ENCODE measurements around the gene TSPAN16. TPM values are rescaled to one million over a fixed set of nuclear protein-coding genes. Genes with fewer than 3 reads are reported as not detected.

Gene TSPAN16
- total RNA-seq, 1 donor from 2014 or later = not detected

DNA sequence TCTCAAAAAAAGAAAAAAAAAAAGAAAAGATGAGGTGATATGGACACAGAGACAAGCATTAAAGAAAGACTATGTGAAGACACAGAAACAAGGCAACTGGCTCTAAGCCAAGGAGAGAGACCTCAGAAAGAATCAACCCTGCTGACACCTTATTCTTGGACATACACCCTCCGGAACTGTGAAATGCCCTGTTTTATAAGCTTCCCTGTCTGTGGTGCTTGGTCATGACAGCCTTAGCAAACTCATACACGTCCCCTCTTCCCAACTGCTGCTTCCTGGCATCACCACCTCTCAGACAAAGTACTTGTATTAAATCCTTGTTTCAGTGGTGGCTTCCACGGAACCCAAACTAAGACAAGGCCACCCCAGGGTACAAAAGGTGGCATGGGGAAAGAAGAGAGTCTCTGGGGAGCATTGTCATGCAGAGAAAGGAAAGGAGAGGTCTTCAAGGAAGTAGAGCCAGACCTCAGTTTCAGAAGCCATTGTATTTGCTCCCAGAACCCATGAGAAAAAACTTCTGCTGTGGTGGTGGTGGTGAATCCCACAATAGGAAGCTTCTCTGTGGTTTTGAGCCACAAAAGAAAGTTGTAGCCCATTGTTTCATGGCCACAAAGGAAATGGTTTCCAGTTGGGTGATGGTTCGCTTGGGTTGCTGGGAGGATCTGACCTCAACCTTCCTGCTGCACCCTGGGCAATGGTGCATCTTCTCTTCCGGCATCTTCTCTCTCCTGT lies 16.3 kb upstream of the TSPAN16 start:
- Mint-ChIP-seq H3K27me3 (peaks cover 23% of the 10 kb centered on the region), H3K4me3 (no peak overlapping the region), H3K27ac (no peak overlapping the region), H3K9me3 (peaks cover 2% of the 10 kb centered on the region), H3K4me1 (peaks cover 6% of the 10 kb centered on the region), H3K36me3 (ENCODE audit: low read depth) (no peaks in the 10 kb centered on the region)
- DNase-seq = no peak
- TF ChIP-seq, protein P1, sequence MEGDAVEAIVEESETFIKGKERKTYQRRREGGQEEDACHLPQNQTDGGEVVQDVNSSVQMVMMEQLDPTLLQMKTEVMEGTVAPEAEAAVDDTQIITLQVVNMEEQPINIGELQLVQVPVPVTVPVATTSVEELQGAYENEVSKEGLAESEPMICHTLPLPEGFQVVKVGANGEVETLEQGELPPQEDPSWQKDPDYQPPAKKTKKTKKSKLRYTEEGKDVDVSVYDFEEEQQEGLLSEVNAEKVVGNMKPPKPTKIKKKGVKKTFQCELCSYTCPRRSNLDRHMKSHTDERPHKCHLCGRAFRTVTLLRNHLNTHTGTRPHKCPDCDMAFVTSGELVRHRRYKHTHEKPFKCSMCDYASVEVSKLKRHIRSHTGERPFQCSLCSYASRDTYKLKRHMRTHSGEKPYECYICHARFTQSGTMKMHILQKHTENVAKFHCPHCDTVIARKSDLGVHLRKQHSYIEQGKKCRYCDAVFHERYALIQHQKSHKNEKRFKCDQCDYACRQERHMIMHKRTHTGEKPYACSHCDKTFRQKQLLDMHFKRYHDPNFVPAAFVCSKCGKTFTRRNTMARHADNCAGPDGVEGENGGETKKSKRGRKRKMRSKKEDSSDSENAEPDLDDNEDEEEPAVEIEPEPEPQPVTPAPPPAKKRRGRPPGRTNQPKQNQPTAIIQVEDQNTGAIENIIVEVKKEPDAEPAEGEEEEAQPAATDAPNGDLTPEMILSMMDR (IDR thresholded peaks at IDR 0.05) = no peak
- ChIA-PET POLR2A (interaction anchor here (0.7 kb wide), 2 partner anchors 159 to 468 kb away, joined by 3 to 13 read pairs; no protein-coding TSS in a partner anchor), CTCF (no interaction called here)
- ATAC-seq (ENCODE audit: low read depth) = no peak
- intact Hi-C loops (cut with micrococcal nuclease) = no loop called here

DNA sequence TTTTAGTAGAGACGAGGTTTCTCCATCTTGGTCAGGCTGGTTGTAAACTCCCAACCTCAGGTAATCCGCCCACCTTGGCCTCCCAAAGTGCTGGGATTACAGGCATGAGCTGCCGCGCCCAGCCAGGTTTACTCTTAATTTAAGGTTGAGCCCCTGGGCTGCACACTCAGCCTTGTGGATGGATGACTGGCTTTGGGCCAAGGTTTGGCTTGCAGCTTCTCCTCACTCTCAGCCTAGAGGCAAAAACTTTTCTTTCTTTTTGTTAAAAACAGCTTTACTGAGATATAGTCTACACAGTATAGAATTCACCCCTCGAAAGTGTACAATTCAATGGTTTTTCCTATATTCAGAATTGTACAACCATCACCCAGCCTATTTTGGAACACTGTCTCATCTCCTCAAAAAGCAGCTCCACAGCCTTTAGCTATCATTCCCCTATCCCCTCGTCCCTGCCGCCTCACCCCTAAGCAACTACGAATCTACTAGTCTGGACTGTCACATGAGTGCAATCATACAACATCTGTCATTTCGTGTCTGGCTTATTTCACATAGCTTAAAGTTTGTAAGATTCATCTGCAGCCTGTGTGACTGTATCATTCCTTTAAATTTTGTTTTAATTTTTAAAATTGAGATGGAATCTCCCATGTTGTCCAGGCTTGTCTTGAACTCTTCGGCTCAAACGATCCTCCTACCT lies 14.5 kb upstream of the TSPAN16 start:
- Mint-ChIP-seq H3K36me3 (ENCODE audit: low read depth) (no peaks in the 10 kb centered on the region), H3K27me3 (peaks cover 16% of the 10 kb centered on the region), H3K9me3 (peaks cover 2% of the 10 kb centered on the region), H3K4me1 (peaks cover 6% of the 10 kb centered on the region), H3K4me3 (no peak overlapping the region), H3K27ac (no peak overlapping the region)
- ATAC-seq (ENCODE audit: low read depth) (no peak), DNase-seq (no peak)
- intact Hi-C loops (cut with micrococcal nuclease) = no loop called here
- TF ChIP-seq, protein P1 (IDR thresholded peaks at IDR 0.05) = no peak
- CTCF ChIA-PET = no interaction called here
- POLR2A ChIA-PET = interaction anchor here (0.7 kb wide), 1 partner anchor 209 kb away, joined by 7 read pairs; no protein-coding TSS in a partner anchor

DNA sequence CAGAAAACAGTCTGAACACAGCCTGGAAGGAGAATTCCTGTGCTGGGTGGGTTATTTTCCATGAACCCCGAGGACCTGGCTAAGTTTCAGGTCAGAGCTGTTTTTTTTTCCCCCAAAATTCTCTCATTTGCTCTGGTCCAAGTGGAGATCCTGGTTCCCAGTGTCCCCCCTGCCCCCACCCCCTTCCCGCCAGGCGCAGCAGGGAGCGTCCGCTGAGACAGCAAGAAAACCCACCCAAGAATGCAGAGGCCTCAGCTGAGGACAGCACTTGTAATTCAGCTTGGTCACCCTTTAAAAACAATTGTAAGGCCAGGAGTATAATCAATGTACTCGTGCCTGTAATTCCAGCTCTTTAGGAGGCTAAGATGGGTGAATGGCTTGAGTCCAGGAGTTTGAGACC lies 11.4 kb upstream of the TSPAN16 start:
- Mint-ChIP-seq H3K4me1 (peaks cover 5% of the 10 kb centered on the region), H3K9me3 (peaks cover 2% of the 10 kb centered on the region), H3K27me3 (peaks cover 6% of the 10 kb centered on the region), H3K4me3 (no peak overlapping the region), H3K27ac (no peak overlapping the region), H3K36me3 (ENCODE audit: low read depth) (no peaks in the 10 kb centered on the region)
- intact Hi-C loops (cut with micrococcal nuclease) = no loop called here
- DNase-seq (no peak), ATAC-seq (ENCODE audit: low read depth) (no peak)
- POLR2A ChIA-PET = no interaction called here
- CTCF ChIA-PET = no interaction called here
- TF ChIP-seq, protein P1 (IDR thresholded peaks at IDR 0.05) = no peak

DNA sequence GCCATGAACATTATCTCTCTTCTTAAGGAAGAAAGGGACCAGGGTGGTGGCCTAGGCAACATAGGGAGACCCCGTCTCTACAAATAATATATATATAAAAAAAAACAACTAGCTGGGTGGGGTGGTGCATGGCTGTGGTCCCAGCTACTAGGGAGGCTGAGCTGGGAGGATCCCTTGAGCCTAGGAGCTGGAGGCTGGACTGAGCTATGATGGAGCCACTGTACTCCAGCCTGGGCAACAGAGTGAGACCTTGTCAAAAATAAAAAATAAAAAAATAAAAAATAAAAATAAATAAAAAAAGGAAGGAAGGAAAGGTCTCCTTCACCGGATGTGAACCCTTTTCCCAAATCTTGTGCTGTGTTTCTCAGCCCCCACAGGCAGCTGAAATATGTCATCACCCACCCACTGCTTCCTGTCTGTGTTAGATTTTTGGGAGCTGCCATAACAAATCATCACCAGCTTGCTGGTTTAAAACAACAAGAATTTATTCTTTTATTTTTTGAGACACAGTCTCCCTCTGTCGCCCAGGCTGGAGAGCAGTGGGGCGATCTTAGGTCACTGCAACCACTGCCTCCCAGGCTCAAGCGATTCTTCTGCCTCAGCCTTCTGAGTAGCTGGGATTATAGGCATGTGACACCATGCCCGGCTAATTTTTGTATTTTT lies 9.5 kb upstream of the TSPAN16 start:
- H3K9me3 Mint-ChIP-seq = no peaks in the 10 kb centered on the region
- TF ChIP-seq, protein P1 (IDR thresholded peaks at IDR 0.05) = no peak
- no peak overlapping the region for H3K4me3 Mint-ChIP-seq
- DNase-seq (no peak), ATAC-seq (ENCODE audit: low read depth) (no peak)
- H3K27me3 Mint-ChIP-seq = peaks cover 3% of the 10 kb centered on the region
- no peaks in the 10 kb centered on the region for H3K4me1 Mint-ChIP-seq
- POLR2A ChIA-PET = no interaction called here
- no peaks in the 10 kb centered on the region for H3K36me3 Mint-ChIP-seq (ENCODE audit: low read depth)
- no peak overlapping the region for H3K27ac Mint-ChIP-seq
- intact Hi-C loops (cut with micrococcal nuclease) = no loop called here
- CTCF ChIA-PET = no interaction called here

DNA sequence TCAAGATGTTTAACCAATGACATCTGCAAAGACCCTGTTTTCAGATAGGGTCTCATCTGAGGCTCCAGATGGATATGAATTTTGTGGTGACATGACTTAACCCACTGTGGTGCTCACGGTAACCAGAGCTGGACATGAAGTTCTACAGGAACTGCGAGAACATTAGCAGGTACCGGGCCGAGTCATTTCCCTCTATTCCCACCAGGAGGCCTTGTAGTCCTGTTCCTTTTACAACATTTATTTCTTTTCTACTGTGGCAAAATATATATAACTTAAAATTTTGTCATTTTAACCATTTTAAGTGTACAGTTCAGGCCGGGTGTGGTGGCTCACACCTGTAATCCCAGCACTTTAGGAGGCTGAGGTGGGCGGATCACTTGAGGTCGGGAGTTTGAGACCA lies 7.6 kb upstream of the TSPAN16 start:
- Mint-ChIP-seq H3K9me3 (no peaks in the 10 kb centered on the region), H3K27ac (no peak overlapping the region), H3K36me3 (ENCODE audit: low read depth) (no peaks in the 10 kb centered on the region), H3K27me3 (peaks cover 5% of the 10 kb centered on the region), H3K4me3 (no peak overlapping the region), H3K4me1 (no peaks in the 10 kb centered on the region)
- intact Hi-C loops (cut with micrococcal nuclease) = no loop called here
- DNase-seq (no peak), ATAC-seq (ENCODE audit: low read depth) (no peak)
- ChIA-PET CTCF (no interaction called here), POLR2A (no interaction called here)
- TF ChIP-seq, protein P1 (IDR thresholded peaks at IDR 0.05) = no peak
